SU-DHL-6 (cell line): Measurements from ENCODE around the gene GRAMD2B.

Experiments used
- H2AFZ ChIP-seq: fragments of 200-600 bp; sonication (generic); 2 replicates; pipeline ENCODE4 v1.6.1; 2014; ENCODE audit warnings: low read depth, mild to moderate bottlenecking, moderate library complexity, mixed read lengths, antibody characterized with exemption, low read length; ENCODE audit not compliant: severe bottlenecking
- H3F3A ChIP-seq: fragments of 200-600 bp; shearing (Covaris generic); 2 replicates; pipeline ENCODE4 v1.6.0; 2016; ENCODE audit warnings: antibody characterized with exemption, mild to moderate bottlenecking; ENCODE audit not compliant: insufficient read depth
- H3K27ac ChIP-seq: fragments of 200-600 bp; sonication (generic); 2 replicates; pipeline ENCODE4 v1.5.1; 2016; ENCODE audit warnings: low read depth, mild to moderate bottlenecking, low read length, moderate library complexity, mixed read lengths
- H3K27me3 ChIP-seq: fragments of 200-600 bp; sonication (generic), shearing (Covaris generic); 2 replicates; pipeline ENCODE4 v1.6.0; 2014; ENCODE audit warnings: mild to moderate bottlenecking, low read length
- H3K36me3 ChIP-seq: fragments of 200-600 bp; sonication (generic); 2 replicates; pipeline ENCODE4 v1.6.1; 2014; ENCODE audit warnings: mild to moderate bottlenecking, low read length, mixed read lengths
- H3K4me2 ChIP-seq: fragments of 300-600, 200-600 bp; shearing (Covaris generic), sonication (generic); 2 replicates; pipeline ENCODE4 v1.6.0; 2014; ENCODE audit warnings: low read length, low read depth, mild to moderate bottlenecking; ENCODE audit not compliant: poor library complexity, severe bottlenecking
- H3K4me3 ChIP-seq: fragments of 200-600 bp; sonication (generic); 2 replicates; pipeline ENCODE4 v1.5.1; 2014; ENCODE audit warnings: antibody characterized with exemption, low read length, mild to moderate bottlenecking, mixed read lengths; ENCODE audit not compliant: insufficient read depth, poor library complexity, severe bottlenecking
- H3K79me2 ChIP-seq: fragments of 200-600 bp; sonication (generic); 2 replicates; pipeline ENCODE4 v1.6.1; 2014; ENCODE audit warnings: mild to moderate bottlenecking, low read length, moderate library complexity; ENCODE audit not compliant: insufficient read depth
- H3K9ac ChIP-seq: fragments of 200-600 bp; sonication (generic); 2 replicates; pipeline ENCODE4 v1.7.0; 2014; ENCODE audit warnings: mild to moderate bottlenecking, low read length
- H3K9me2 ChIP-seq: fragments of 200-600 bp; sonication (generic); replicated peaks from 2 replicates; pipeline ENCODE4 v1.6.1; 2014; ENCODE audit warnings: low read length; ENCODE audit not compliant: insufficient read depth
- H3K9me3 ChIP-seq: fragments of 200-600 bp; sonication (generic); 2 replicates; pipeline ENCODE4 v1.6.1; 2014; ENCODE audit warnings: low read length, mixed read lengths; ENCODE audit not compliant: insufficient read depth
- H4K20me1 ChIP-seq: fragments of 200-600 bp; sonication (generic); 2 replicates; pipeline ENCODE4 v1.6.1; 2014; ENCODE audit warnings: low read depth, mild to moderate bottlenecking, antibody characterized with exemption, low read length, moderate library complexity, mixed read lengths
- EZH2phosphoT487 ChIP-seq: fragments of 200-600 bp; sonication (generic), shearing (Covaris generic); conservative IDR thresholded peaks from 2 replicates; pipeline ENCODE4 v1.6.1; 2018; ENCODE audit warnings: mild to moderate bottlenecking, antibody characterized with exemption, low read length, moderate library complexity, mixed read lengths
- TF ChIP-seq, protein P1 (sequence below): fragments of 200-600 bp; sonication (generic); IDR thresholded peaks from one replicate; pipeline ENCODE4 v1.5.1; 2017; ENCODE audit warnings: antibody characterized with exemption, mild to moderate bottlenecking, low read length, moderate library complexity; ENCODE audit not compliant: insufficient read depth, poor library complexity, severe bottlenecking

The GRAMD2B gene, protein sequence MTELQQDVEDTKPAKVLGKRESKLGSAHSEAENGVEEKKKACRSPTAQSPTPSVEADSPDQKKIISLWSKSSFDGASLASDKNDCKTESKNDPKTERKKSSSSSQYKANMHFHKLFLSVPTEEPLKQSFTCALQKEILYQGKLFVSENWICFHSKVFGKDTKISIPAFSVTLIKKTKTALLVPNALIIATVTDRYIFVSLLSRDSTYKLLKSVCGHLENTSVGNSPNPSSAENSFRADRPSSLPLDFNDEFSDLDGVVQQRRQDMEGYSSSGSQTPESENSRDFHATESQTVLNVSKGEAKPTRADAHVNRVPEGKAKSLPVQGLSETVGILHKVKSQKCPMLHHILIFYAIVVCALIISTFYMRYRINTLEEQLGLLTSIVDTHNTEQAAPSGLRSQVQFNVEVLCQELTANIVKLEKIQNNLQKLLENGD

DNA sequence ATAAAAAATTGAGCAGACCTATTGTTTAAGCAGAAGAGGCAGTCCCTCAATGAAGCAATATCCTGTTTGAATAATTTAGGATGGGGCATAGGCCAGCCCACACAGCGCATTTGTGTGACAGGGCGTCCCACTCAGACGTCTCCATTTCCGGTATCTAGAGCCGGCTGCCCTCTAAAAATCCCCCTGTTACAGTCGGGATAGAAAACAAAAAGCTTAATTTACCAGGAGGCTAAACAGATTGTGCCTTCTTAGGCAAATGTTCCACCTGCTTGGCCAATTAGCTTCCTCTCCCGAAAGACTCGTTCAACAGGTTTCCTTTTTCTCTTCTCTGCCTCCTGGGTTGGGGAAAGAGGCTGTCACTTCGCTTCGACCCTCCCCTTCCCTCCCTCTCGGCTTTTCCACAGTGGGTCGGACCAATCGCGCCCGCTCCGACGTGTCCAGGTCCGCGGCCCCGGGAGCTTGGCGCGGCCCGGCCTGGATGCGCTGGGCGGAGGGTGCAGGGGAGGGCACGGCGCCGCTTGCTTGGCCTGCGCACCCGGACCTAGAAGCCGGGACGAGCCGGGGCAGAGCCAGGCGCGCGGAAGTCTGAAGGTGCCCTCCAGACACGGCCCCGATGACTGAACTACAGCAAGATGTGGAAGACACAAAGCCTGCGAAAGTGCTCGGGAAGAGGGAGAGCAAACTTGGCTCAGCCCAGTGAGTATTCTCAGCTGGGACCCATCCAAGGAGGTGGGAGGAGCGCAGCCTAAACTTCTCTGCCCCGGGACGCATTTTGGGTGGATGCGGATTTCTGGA lies at the start of gene GRAMD2B:
TSS of gene GRAMD2B (plus strand) at position 416 of the 795 bp plus-strand sequence. CDS start at position 614, 198 bp downstream.
- Histone ChIP-seq H3K4me3 (no peak within 1 kb of the TSS), H3K9me3 (no peaks in the 10 kb centered on the region), H2AFZ (peak within 1 kb of the TSS; percentile 69), H4K20me1 (no peaks in the 10 kb centered on the region), H3K36me3 (no peaks in the 10 kb centered on the region), H3K4me2 (peak within 1 kb of the TSS; percentile 35), H3K9me2 (no peaks in the 10 kb centered on the region), H3K9ac (peak within 1 kb of the TSS; percentile 21; the same call in 1 of the 2 replicates), H3K27me3 (no peaks in the 10 kb centered on the region), H3K27ac (no peak within 1 kb of the TSS), H3K79me2 (no peaks in the 10 kb centered on the region), H3F3A (no peaks in the 10 kb centered on the region)
- TF ChIP-seq EZH2phosphoT487, result no peak
- TF ChIP-seq, protein P1, sequence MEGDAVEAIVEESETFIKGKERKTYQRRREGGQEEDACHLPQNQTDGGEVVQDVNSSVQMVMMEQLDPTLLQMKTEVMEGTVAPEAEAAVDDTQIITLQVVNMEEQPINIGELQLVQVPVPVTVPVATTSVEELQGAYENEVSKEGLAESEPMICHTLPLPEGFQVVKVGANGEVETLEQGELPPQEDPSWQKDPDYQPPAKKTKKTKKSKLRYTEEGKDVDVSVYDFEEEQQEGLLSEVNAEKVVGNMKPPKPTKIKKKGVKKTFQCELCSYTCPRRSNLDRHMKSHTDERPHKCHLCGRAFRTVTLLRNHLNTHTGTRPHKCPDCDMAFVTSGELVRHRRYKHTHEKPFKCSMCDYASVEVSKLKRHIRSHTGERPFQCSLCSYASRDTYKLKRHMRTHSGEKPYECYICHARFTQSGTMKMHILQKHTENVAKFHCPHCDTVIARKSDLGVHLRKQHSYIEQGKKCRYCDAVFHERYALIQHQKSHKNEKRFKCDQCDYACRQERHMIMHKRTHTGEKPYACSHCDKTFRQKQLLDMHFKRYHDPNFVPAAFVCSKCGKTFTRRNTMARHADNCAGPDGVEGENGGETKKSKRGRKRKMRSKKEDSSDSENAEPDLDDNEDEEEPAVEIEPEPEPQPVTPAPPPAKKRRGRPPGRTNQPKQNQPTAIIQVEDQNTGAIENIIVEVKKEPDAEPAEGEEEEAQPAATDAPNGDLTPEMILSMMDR, result no peak

- no peak overlapping the region for H3K4me2 ChIP-seq
- H3K9ac ChIP-seq, result no peak overlapping the region
- no peaks in the 10 kb centered on the region for H4K20me1 ChIP-seq
- no peaks in the 10 kb centered on the region for H3F3A ChIP-seq
- TF ChIP-seq, protein P1, result no peak
- no peak for TF ChIP-seq EZH2phosphoT487
- H3K27me3 ChIP-seq, result no peaks in the 10 kb centered on the region
- no peaks in the 10 kb centered on the region for H3K9me3 ChIP-seq
- H3K27ac ChIP-seq, result no peak overlapping the region
- H3K79me2 ChIP-seq, result no peaks in the 10 kb centered on the region
- H3K9me2 ChIP-seq, result no peaks in the 10 kb centered on the region
- no peak overlapping the region for H3K4me3 ChIP-seq
- H3K36me3 ChIP-seq, result no peaks in the 10 kb centered on the region
- H2AFZ ChIP-seq, result no peak overlapping the region
These were observed 49.1 kb upstream of the GRAMD2B start for GRCh38 chr5:126374109-126374416.

GRCh38 chr5:126376443-126376842 lies 46.8 kb upstream of the GRAMD2B start:
- no peaks in the 10 kb centered on the region for H3K9me3 ChIP-seq
- no peaks in the 10 kb centered on the region for H3K27me3 ChIP-seq
- no peaks in the 10 kb centered on the region for H3K9me2 ChIP-seq
- H3K4me3 ChIP-seq, result no peak overlapping the region
- no peak overlapping the region for H3K9ac ChIP-seq
- no peak overlapping the region for H3K27ac ChIP-seq
- no peaks in the 10 kb centered on the region for H4K20me1 ChIP-seq
- H3K79me2 ChIP-seq, result no peaks in the 10 kb centered on the region
- H2AFZ ChIP-seq, result no peak overlapping the region
- no peaks in the 10 kb centered on the region for H3K36me3 ChIP-seq
- no peaks in the 10 kb centered on the region for H3F3A ChIP-seq
- no peak overlapping the region for H3K4me2 ChIP-seq
- TF ChIP-seq, protein P1, result no peak
- no peak for TF ChIP-seq EZH2phosphoT487
